Measurements from ENCODE around the gene ZNF205. TPM values are rescaled to one million over a fixed set of nuclear protein-coding genes. Genes with fewer than 3 reads are reported as not detected.

ZNF205 gene
- total RNA-seq, 1 experiment from 2014 or later, result 19.0 TPM

- Histone ChIP-seq H2AFZ (ENCODE audit: low read length) (0 out of 2 replicates have a peak overlapping the region, but pooled peaks have one; percentile 32), H3K27ac (ENCODE audit: low read length) (no peak overlapping the region), H3K9me2 (replicated peaks; ENCODE audit: low read length) (no peaks in the 10 kb centered on the region), H4K20me1 (ENCODE audit: low read length) (no peaks in the 10 kb centered on the region), H3K9me3 (ENCODE audit: low read length) (no peaks in the 10 kb centered on the region), H3K9ac (ENCODE audit: low read length) (no peak overlapping the region), H3K4me1 (ENCODE audit: insufficient read depth, low read length) (no peaks in the 10 kb centered on the region), H3K36me3 (ENCODE audit: low read depth, low read length) (peaks cover 3% of the 10 kb centered on the region; the same call in 1 of the 2 replicates), H3K79me2 (ENCODE audit: low read length) (peaks cover 20% of the 10 kb centered on the region), H3K4me2 (ENCODE audit: low read length) (peak overlapping the region; percentile 52), H3F3A (ENCODE audit: low read length, unreplicated experiment) (peaks cover 7% of the 10 kb centered on the region), H3K4me3 (ENCODE audit: low read length) (no peak overlapping the region; the same call in 1 of the 2 replicates), H3K27me3 (ENCODE audit: low read length) (no peaks in the 10 kb centered on the region)
- peak; percentile 74 for DNase-seq
- no TSS peak for BruUV-seq (replicated peaks)
- TF ChIP-seq, protein P1, sequence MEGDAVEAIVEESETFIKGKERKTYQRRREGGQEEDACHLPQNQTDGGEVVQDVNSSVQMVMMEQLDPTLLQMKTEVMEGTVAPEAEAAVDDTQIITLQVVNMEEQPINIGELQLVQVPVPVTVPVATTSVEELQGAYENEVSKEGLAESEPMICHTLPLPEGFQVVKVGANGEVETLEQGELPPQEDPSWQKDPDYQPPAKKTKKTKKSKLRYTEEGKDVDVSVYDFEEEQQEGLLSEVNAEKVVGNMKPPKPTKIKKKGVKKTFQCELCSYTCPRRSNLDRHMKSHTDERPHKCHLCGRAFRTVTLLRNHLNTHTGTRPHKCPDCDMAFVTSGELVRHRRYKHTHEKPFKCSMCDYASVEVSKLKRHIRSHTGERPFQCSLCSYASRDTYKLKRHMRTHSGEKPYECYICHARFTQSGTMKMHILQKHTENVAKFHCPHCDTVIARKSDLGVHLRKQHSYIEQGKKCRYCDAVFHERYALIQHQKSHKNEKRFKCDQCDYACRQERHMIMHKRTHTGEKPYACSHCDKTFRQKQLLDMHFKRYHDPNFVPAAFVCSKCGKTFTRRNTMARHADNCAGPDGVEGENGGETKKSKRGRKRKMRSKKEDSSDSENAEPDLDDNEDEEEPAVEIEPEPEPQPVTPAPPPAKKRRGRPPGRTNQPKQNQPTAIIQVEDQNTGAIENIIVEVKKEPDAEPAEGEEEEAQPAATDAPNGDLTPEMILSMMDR (conservative IDR thresholded peaks at IDR 0.05; ENCODE audit: low read depth, low read length), result peak; percentile 84
- TF ChIP-seq EZH2phosphoT487 (IDR thresholded peaks at IDR 0.05; ENCODE audit: borderline replicate concordance, low read length), result no peak
- TF ChIP-seq EZH2 (IDR thresholded peaks at IDR 0.05; ENCODE audit: low read length, unreplicated experiment), result no peak
- ChIA-PET CTCF (interaction anchor here (1.0 kb wide), 2 partner anchors 16 to 41 kb away, joined by 3 read pairs; no protein-coding TSS in a partner anchor), POLR2A (ENCODE audit: unreplicated experiment) (no interaction called here)
- intact Hi-C loops (cut with micrococcal nuclease), result no loop called here
- peak; percentile 62 for ATAC-seq
Measured at GRCh38 chr16:3129137-3130131, 17.0 kb downstream of the ZNF205 start.

DNA sequence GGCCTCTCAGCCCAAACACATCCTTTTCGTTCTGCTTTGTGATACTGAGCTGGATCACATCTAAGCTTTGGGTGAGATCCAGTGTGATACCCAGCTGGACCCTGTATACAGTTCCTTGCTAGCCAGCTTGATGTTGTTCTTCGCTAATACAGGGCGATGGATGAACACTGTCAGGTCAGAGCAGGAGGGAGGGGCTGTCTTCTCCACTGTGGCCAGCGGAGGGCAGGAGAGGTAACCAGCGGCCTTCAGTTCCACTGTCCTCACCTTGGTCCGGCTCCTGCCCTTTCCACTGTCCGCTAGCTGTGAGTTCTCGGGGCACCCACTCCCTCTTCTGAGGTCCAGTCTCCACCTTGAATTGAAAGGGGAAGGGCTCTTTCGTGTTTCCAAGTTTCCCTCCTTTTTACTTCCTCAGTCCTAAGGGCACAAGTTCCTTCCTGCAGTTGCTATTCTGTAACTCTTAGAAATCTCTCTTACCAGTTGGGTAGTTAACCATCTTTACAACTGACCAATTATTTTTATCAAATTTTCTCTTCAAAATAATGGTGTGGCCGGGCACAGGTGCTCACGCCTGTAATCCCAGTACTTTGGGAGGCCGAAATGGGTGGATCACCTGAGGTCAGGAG, 19.5 kb downstream of the ZNF205 start:
- Histone ChIP-seq H3K4me1 (ENCODE audit: insufficient read depth, low read length) (peaks cover 6% of the 10 kb centered on the region; the same call in 1 of the 2 replicates), H3K27me3 (ENCODE audit: low read length) (no peaks in the 10 kb centered on the region), H3F3A (ENCODE audit: low read length, unreplicated experiment) (peaks cover 7% of the 10 kb centered on the region), H3K27ac (ENCODE audit: low read length) (no peak overlapping the region), H4K20me1 (ENCODE audit: low read length) (no peaks in the 10 kb centered on the region), H3K4me2 (ENCODE audit: low read length) (no peak overlapping the region), H3K9ac (ENCODE audit: low read length) (no peak overlapping the region), H3K79me2 (ENCODE audit: low read length) (peaks cover 34% of the 10 kb centered on the region), H3K4me3 (ENCODE audit: low read length) (no peak overlapping the region), H3K9me2 (replicated peaks; ENCODE audit: low read length) (no peaks in the 10 kb centered on the region), H3K9me3 (ENCODE audit: low read length) (no peaks in the 10 kb centered on the region), H2AFZ (ENCODE audit: low read length) (no peak overlapping the region), H3K36me3 (ENCODE audit: low read depth, low read length) (peaks cover 3% of the 10 kb centered on the region; the same call in 1 of the 2 replicates)
- intact Hi-C loops (cut with micrococcal nuclease), result no loop called here
- TF ChIP-seq EZH2phosphoT487 (IDR thresholded peaks at IDR 0.05; ENCODE audit: borderline replicate concordance, low read length) (no peak), EZH2 (IDR thresholded peaks at IDR 0.05; ENCODE audit: low read length, unreplicated experiment) (no peak)
- TF ChIP-seq, protein P1 (conservative IDR thresholded peaks at IDR 0.05; ENCODE audit: low read depth, low read length), result peak; percentile 61
- ChIA-PET CTCF (no interaction called here), POLR2A (ENCODE audit: unreplicated experiment) (no interaction called here)
- DNase-seq (peak; percentile 44), ATAC-seq (peak; percentile 27; the same call in 1 of the 2 replicates)
- BruUV-seq (replicated peaks), result no TSS peak
